ACC112 (cell line): ENCODE measurements around the gene PALM2AKAP2.

ENCODE experiments used
- H2AFZ ChIP-seq: fragments of 200-600 bp; sonication (generic); one replicate; pipeline ENCODE4 v1.6.0; 2017; ENCODE audit warnings: antibody characterized with exemption, low read length; ENCODE audit not compliant: unreplicated experiment
- H3K27ac ChIP-seq: fragments of 200-600 bp; sonication (generic); 2 replicates; pipeline ENCODE4 v1.5.1; 2014; ENCODE audit warnings: low read depth, mild to moderate bottlenecking, antibody characterized with exemption, low read length, moderate library complexity
- H3K27me3 ChIP-seq: fragments of 200-600 bp; sonication (generic); 2 replicates; pipeline ENCODE4 v1.6.1; 2014; ENCODE audit warnings: mild to moderate bottlenecking, antibody characterized with exemption, low read length, moderate library complexity, mixed read lengths; ENCODE audit not compliant: insufficient read depth
- H3K36me3 ChIP-seq: fragments of 200-600 bp; sonication (generic); 2 replicates; pipeline ENCODE4 v1.6.1; 2016; ENCODE audit warnings: mild to moderate bottlenecking, antibody characterized with exemption, low read length, moderate library complexity, mixed read lengths; ENCODE audit not compliant: insufficient read depth
- H3K4me1 ChIP-seq: fragments of 200-600 bp; sonication (generic); one replicate; pipeline ENCODE4 v1.6.1; 2016; ENCODE audit warnings: low read length, mixed read lengths; ENCODE audit not compliant: insufficient read depth, unreplicated experiment, control insufficient read depth
- H3K4me3 ChIP-seq: fragments of 200-600 bp; sonication (generic); 2 replicates; pipeline ENCODE4 v1.5.1; 2014; ENCODE audit warnings: mild to moderate bottlenecking, low read depth, low read length
- H3K79me2 ChIP-seq: fragments of 200-600 bp; sonication (generic); one replicate; pipeline ENCODE4 v1.6.0; 2016; ENCODE audit warnings: low read length; ENCODE audit not compliant: control insufficient read depth, unreplicated experiment, insufficient read depth

The PALM2AKAP2 gene

GRCh38 chr9:109779711-109780452 is at the start of gene PALM2AKAP2:
Gene PALM2AKAP2 (plus strand): TSS chr9:109780198. CDS start chr9:109780489, 291 bp downstream.
- H3K27ac ChIP-seq = peak within 1 kb of the TSS; percentile 22; the same call in 1 of the 2 replicates
- H3K4me1 ChIP-seq = peaks cover 24% of the 10 kb centered on the region

GRCh38 chr9:109730228-109730627 is 49.8 kb upstream of the PALM2AKAP2 start:
- H3K27ac ChIP-seq = no peak overlapping the region
- H3K4me1 ChIP-seq = peaks cover 11% of the 10 kb centered on the region
- H3K27me3 ChIP-seq = peaks cover 50% of the 10 kb centered on the region
- H3K79me2 ChIP-seq = no peaks in the 10 kb centered on the region
- no peak overlapping the region for H2AFZ ChIP-seq
- no peak overlapping the region for H3K4me3 ChIP-seq
- H3K36me3 ChIP-seq = no peaks in the 10 kb centered on the region

More at GRCh38 chr9:109779711-109780452, at the start of gene PALM2AKAP2:
- Histone ChIP-seq H3K36me3 (no peaks in the 10 kb centered on the region), H3K4me3 (peak within 1 kb of the TSS; percentile 92), H2AFZ (peak within 1 kb of the TSS; percentile 66), H3K79me2 (peaks cover 38% of the 10 kb centered on the region), H3K27me3 (no peaks in the 10 kb centered on the region)

GRCh38 chr9:109733690-109734089 is 46.3 kb upstream of the PALM2AKAP2 start:
- Histone ChIP-seq H3K27me3 (peaks cover 19% of the 10 kb centered on the region), H3K27ac (peak overlapping the region; percentile 18; the same call in 1 of the 2 replicates), H3K36me3 (no peaks in the 10 kb centered on the region), H3K79me2 (no peaks in the 10 kb centered on the region), H3K4me1 (peaks cover 11% of the 10 kb centered on the region), H3K4me3 (peak overlapping the region; percentile 26; the same call in 1 of the 2 replicates), H2AFZ (peak overlapping the region; percentile 1)

DNA sequence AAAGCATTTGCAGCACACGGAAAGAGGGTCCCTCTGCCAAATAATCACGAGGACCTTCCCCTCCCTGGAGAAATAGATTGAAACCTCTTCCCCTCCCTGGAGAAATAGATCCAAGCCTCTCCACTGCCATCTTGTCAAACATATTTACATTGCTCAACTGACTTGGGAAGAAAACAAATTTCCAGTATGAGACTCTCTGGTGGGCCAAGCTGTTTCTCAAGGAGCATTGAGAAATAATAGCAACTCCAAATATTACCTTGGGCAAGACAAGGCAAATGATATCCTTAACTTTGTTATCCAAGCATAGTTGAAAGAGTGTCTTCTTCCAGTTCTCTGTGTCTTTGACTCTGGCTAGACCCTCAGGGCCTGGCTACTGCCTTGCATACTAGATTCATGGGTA is 45.2 kb upstream of the PALM2AKAP2 start:
- Histone ChIP-seq H3K4me1 (peaks cover 11% of the 10 kb centered on the region), H2AFZ (no peak overlapping the region), H3K4me3 (no peak overlapping the region), H3K36me3 (no peaks in the 10 kb centered on the region), H3K27ac (no peak overlapping the region), H3K27me3 (peaks cover 12% of the 10 kb centered on the region), H3K79me2 (no peaks in the 10 kb centered on the region)

GRCh38 chr9:109735801-109736200 is 44.2 kb upstream of the PALM2AKAP2 start:
- no peak overlapping the region for H3K27ac ChIP-seq
- no peak overlapping the region for H2AFZ ChIP-seq
- H3K79me2 ChIP-seq = no peaks in the 10 kb centered on the region
- H3K36me3 ChIP-seq = no peaks in the 10 kb centered on the region
- H3K4me3 ChIP-seq = no peak overlapping the region
- H3K27me3 ChIP-seq = peaks cover 6% of the 10 kb centered on the region; the same call in 1 of the 2 replicates
- peaks cover 11% of the 10 kb centered on the region for H3K4me1 ChIP-seq

DNA sequence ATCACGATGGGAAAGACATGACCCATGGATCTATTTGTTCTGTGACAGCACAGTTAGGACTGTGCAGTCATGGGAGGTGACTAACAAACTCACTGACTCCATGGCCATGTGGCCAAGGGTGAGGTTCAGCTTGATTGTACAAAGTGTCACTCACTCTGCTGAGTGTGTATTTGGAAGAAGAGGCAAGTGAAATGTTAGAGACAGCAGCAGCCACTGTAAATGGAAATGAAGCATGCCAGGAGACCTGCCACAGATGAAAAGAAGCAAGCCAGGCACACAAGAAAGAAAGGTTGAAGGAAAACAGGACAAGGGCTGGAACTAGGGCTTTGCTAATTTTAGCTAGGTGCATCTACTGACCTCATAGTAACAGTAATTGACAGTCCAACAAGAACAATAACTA is 42.7 kb upstream of the PALM2AKAP2 start:
- peaks cover 11% of the 10 kb centered on the region for H3K4me1 ChIP-seq
- H3K27me3 ChIP-seq = peaks cover 18% of the 10 kb centered on the region
- H3K4me3 ChIP-seq = no peak overlapping the region
- H3K27ac ChIP-seq = no peak overlapping the region
- H3K36me3 ChIP-seq = no peaks in the 10 kb centered on the region
- no peaks in the 10 kb centered on the region for H3K79me2 ChIP-seq
- H2AFZ ChIP-seq = no peak overlapping the region

DNA sequence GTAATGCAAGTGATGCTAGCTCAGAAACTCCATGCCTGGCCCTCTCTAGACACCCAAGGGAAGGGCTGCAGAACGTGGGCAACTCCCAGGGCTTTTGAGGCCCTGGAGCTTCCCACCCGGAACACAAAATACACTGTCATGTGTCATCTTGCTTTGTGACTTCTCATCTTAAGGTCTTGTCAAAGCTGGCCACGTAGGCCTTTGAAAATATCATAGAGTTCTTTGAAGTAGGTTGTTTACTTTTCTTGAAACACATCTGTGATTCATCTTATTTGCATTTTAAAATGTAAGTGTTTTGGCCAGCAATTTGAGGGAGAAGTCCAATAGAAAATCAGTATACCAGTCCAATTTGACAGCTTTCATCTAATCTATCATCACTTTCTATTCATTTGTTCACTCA is 40.2 kb upstream of the PALM2AKAP2 start:
- H3K27ac ChIP-seq = no peak overlapping the region

DNA sequence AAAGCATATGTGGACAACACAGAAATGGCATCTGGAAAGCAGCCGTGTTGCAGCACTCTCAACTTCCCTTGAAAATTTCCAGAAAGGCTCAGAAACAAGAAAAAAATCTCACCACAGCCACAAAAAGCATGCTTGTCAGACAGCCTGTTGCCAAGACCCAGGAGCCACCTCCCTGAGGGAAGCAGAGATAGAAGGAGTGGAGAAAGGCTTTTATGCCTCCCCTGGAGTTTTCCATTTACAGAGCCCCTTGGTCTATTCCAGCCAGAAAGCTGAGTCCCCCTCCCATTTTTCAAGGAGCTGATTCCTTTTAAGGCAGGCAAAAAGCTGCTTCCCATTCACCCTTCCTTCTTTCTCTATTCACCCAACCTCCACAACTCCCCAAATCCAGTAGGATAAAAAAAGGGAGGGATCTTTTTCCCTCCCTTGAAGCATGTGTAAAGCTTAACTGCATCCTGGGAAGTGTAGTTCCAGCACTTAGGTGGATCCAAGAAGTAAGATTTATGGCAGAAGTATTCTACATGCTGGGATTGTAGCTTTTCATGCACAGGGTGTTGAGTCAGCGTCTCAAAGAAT is 37.1 kb upstream of the PALM2AKAP2 start:
- no peaks in the 10 kb centered on the region for H3K36me3 ChIP-seq
- H3K4me3 ChIP-seq = no peak overlapping the region
- H3K79me2 ChIP-seq = no peaks in the 10 kb centered on the region
- H3K27me3 ChIP-seq = peaks cover 43% of the 10 kb centered on the region
- H3K4me1 ChIP-seq = no peaks in the 10 kb centered on the region
- no peak overlapping the region for H2AFZ ChIP-seq
- H3K27ac ChIP-seq = no peak overlapping the region

More for the DNA sequence above, 40.2 kb upstream of the PALM2AKAP2 start:
- Histone ChIP-seq H3K4me3 (no peak overlapping the region), H2AFZ (no peak overlapping the region), H3K36me3 (no peaks in the 10 kb centered on the region), H3K27me3 (peaks cover 40% of the 10 kb centered on the region), H3K79me2 (no peaks in the 10 kb centered on the region), H3K4me1 (no peaks in the 10 kb centered on the region)

DNA sequence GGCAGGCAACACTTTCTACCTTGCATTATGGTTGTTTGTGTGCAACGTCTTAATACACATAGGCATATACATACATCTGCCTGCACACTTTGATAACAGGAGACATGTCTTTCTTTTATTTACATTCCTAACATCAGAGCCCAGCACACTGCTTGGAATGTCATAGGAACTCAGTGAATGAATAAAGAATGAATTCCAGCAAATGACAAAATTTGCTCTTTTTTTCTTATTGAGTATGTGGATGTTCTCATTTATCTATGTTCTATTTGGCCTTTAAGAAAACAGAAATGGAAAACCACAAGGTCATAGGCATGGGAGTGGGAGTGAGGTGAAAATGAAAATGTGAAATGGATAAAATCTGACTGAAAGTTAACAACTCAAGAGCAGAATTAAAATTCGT is 36.3 kb upstream of the PALM2AKAP2 start:
- Histone ChIP-seq H3K4me1 (no peaks in the 10 kb centered on the region), H3K36me3 (no peaks in the 10 kb centered on the region), H3K79me2 (no peaks in the 10 kb centered on the region), H2AFZ (no peak overlapping the region), H3K4me3 (no peak overlapping the region), H3K27ac (no peak overlapping the region), H3K27me3 (peaks cover 43% of the 10 kb centered on the region)

DNA sequence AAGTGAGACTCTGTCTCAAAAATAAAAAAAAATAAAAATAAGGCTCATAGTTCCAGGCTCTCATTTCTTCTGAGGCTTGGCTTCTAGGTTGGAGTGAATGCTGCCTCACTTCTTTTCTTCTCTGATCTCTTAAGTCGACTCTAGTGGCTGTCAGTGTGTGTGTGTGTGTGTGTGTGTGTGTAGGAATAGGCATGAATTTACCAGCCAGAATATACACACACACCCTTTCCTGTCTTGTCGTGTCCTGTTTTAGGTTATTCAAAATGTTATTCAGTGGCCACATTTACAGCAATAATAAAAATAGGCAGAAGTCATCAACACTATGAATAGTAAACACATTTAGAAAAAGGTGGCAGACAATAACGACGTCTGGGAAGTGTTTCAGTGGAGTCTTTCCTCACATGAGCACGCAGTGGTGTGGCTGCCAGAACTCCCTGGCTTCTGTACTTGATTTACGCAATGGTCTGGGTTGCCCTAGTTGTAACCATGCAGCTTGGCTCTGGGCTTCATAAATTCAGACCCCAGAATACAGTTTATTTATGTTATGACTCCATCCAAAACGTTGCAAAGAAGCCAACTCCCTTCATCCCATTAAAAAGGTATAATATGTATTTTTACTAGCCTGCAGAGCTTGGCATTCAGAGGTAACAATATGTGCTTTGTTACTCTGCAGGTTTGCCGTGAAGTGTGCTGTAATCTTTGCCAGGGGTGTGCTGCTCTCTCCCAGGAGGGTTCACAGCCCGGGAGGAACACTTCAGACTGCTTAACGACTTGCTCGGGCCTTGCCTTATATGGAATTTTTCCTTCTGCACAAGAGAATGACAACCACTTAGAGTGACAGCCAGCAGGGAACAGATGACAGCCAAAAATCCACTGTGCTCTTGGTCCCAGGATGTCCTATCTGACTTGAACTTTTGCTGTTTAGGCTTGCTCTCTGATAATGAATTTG is 34.4 kb upstream of the PALM2AKAP2 start:
- Histone ChIP-seq H3K4me1 (no peaks in the 10 kb centered on the region), H3K27me3 (peaks cover 46% of the 10 kb centered on the region), H3K36me3 (no peaks in the 10 kb centered on the region), H3K79me2 (no peaks in the 10 kb centered on the region), H2AFZ (no peak overlapping the region), H3K4me3 (no peak overlapping the region), H3K27ac (no peak overlapping the region)
